Measurements from ENCODE around the gene SPDYE11. TPM values are rescaled to one million over a fixed set of nuclear protein-coding genes. Genes with fewer than 3 reads are reported as not detected.
"Not testable (repeated sequence)": the region's sequence is repeated elsewhere in the genome, so short reads cannot be mapped to it uniquely, and the experiment has no call there.

SPDYE11 gene, protein sequence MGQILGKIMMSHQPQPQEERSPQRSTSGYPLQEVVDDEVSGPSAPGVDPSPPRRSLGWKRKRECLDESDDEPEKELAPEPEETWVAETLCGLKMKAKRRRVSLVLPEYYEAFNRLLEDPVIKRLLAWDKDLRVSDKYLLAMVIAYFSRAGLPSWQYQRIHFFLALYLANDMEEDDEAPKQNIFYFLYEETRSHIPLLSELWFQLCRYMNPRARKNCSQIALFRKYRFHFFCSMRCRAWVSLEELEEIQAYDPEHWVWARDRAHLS
- total RNA-seq (2014; rRNA removed; shearing (Covaris generic)), result not detected in 2 replicates

DNA sequence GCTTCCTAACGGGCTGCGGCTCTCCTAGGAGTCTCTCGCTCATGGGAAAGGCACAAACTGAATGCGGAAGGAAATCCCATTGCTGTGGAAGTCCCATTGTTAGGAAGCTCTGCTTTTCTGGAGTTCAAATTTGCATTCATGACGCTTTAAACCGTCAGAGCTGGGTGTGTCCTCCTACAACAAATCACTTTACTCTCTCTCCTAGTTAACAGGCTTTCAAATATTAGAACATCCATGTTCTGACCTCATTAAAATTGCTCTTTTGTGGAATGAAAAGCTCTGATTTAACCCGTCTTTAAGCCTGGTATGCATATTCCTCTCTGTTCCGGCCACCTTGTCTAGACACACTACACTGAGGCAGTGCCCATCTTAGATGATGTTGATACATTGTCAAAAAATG lies at the start of gene SPDYE11:
TSS of gene SPDYE11 (minus strand) at position 101 of the 400 bp plus-strand sequence. CDS start 1,800 bp downstream, outside the sequence.
- DNase-seq (ENCODE audit: low spot score), result not testable (repeated sequence)

DNA sequence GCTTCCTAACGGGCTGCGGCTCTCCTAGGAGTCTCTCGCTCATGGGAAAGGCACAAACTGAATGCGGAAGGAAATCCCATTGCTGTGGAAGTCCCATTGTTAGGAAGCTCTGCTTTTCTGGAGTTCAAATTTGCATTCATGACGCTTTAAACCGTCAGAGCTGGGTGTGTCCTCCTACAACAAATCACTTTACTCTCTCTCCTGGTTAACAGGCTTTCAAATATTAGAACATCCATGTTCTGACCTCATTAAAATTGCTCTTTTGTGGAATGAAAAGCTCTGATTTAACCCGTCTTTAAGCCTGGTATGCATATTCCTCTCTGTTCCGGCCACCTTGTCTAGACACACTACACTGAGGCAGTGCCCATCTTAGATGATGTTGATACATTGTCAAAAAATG lies 28.2 kb upstream of the SPDYE11 start, which contains the start of gene SPDYE9:
TSS of gene SPDYE9 (minus strand) at position 101 of the 400 bp plus-strand sequence. CDS start 1,800 bp downstream, outside the sequence.
- not testable (repeated sequence) for DNase-seq (ENCODE audit: low spot score)

GRCh38 chr7:73029666-73030065 lies 28.0 kb downstream of the SPDYE11 start, which contains the start of gene SPDYE8:
Gene SPDYE8 (minus strand): TSS chr7:73029766. CDS start chr7:73027966, 1,800 bp downstream.
- DNase-seq (ENCODE audit: low spot score), result not testable (repeated sequence)

DNA sequence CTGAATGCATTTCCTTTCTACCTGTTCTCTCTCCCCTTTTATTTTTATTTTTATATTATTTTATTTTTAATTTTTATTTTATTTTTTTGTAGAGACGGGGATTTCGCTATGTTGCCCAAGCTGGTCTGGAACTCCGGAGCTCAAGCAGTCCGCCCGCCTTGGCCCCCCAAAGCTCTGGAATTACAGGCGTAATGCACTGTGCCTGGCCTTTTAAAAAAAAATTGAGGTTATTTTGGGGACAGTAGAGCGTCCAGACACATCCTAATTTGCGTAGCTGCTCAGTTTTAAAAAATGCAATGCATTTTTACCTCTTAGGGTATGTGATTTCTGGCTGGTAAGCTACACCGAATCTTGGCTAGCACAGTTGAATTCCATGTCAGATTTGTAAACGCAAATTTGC lies 51.2 kb downstream of the SPDYE11 start:
- DNase-seq (ENCODE audit: low spot score), result not testable (repeated sequence)

DNA sequence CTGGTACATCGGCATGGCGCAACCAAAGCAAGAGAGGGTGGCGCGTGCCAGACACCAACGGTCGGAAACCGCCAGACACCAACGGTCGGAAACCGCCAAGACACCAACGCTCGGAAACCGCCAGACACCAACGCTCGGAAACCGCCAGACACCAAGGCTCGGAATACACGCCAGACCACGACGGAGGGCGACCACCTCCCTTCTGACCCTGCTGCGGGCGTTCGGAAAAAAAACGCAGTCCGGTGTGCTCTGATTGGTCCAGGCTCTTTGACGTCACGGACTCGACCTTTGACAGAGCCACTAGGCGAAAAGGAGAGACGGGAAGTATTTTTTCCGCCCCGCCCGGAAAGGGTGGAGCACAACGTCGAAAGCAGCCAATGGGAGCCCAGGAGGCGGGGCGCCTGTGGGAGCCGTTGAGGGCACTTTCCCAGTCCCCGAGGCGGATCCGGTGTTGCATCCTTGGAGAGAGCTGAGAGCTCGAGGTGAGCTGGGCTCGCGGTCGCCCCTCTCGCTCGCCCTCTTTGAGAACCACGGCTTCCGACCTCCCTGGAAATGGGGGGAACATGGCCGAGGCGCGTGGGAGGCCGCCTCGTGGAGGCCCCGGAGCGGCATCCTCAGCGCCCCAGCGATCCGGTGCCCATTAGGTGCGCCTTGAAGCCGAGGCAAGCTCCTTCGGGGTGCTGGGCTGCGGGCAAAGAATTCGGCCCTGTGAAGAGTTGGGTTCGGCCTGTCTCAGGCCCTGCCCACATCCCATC lies 51.8 kb downstream of the SPDYE11 start:
- DNase-seq (ENCODE audit: low spot score), result not testable (repeated sequence)

DNA sequence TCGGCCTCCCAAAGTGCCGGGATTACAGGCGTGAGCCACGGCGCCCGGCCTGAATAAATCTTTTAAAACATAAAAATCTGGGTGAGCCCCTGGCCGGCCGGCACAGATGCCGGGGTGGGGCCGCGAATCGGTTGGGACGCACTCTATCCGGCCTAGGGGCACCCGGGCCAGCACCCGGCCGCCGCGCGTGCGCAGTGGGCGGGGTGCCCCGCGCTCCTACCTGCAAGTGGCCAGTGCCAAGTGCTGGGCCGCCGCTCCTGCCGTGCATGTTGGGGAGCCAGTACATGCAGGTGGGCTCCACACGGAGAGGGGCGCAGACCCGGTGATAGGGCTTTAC lies 52.4 kb downstream of the SPDYE11 start:
- DNase-seq (ENCODE audit: low spot score), result not testable (repeated sequence)

DNA sequence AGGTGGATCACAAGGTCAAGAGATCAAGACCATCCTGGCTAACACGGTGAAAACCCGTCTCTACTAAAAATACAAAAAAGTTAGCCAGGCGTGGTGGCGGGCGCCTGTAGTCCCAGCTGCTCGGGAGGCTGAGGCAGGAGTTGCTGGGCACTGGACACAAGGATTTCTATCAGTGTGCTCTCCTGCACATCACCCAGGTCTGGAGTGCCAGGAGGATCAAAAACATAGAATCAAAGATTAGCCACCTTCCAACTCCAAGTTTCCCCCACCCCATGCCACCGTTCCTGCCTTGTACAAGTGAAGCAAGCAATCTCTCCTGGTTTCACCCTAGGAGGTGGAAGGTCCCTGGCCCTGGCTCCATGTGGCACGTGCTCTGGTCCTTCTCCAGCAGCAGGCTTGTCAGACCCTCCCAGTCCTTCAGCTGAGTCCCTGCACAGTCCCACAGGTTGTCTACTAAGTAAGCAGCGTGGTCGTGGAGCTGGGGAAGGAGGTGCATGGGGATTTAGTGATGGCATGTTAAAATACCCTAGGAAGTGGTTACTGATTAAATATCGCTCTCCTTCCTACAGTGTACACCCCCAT lies 59.7 kb downstream of the SPDYE11 start:
- not testable (repeated sequence) for DNase-seq (ENCODE audit: low spot score)

Other genes starting within 250 kb of the SPDYE11 start
- gene TYW1B, start 229.7 kb downstream of the SPDYE11 start, total RNA-seq (2014; rRNA removed; shearing (Covaris generic)), result 0.23 and 0.66 TPM in 2 replicates
- 3.1 and 5.2 TPM in 2 replicates for gene POM121, start 132.8 kb downstream of the SPDYE11 start, total RNA-seq (2014; rRNA removed; shearing (Covaris generic))
- not detected in 2 replicates for gene TRIM74, start 88.4 kb downstream of the SPDYE11 start, total RNA-seq (2014; rRNA removed; shearing (Covaris generic))
- gene SPDYE8, start 28.1 kb downstream of the SPDYE11 start, total RNA-seq (2014; rRNA removed; shearing (Covaris generic)), result not detected in 2 replicates
- gene SPDYE9, start 28.1 kb upstream of the SPDYE11 start, total RNA-seq (2014; rRNA removed; shearing (Covaris generic)), result not detected in 2 replicates

Measured in H4 (cell line).